Epithelial cell of proximal tubule (primary cell): Measurements from ENCODE around the gene AMER2. TPM values are rescaled to one million over a fixed set of nuclear protein-coding genes. Genes with fewer than 3 reads are reported as not detected.
A peak's percentile ranks its signal among the peaks of the same experiment; 100 is the strongest.

ENCODE experiments used
- DNase-seq: peaks from one replicate; pipeline ENCODE4 v3.0.0-alpha.2; 2011; ENCODE audit warnings: low read depth
- H3K4me3 ChIP-seq: 2 replicates; pipeline ENCODE4 v1.5.1; 2011; ENCODE audit warnings: low read depth, mild to moderate bottlenecking, low read length
- total RNA-seq: library from RNA; depleted of rRNA; stranded (reverse); fragments of >200 nt; gene quantifications from 2 replicates; pipeline ENCODE4 v1.2.3, GENCODE V29; 2015
- TF ChIP-seq, protein P1 (sequence below): conservative IDR thresholded peaks from 2 replicates; pipeline ENCODE4 v1.5.1; 2012; ENCODE audit warnings: low read depth, mild to moderate bottlenecking, low read length

Gene AMER2, protein sequence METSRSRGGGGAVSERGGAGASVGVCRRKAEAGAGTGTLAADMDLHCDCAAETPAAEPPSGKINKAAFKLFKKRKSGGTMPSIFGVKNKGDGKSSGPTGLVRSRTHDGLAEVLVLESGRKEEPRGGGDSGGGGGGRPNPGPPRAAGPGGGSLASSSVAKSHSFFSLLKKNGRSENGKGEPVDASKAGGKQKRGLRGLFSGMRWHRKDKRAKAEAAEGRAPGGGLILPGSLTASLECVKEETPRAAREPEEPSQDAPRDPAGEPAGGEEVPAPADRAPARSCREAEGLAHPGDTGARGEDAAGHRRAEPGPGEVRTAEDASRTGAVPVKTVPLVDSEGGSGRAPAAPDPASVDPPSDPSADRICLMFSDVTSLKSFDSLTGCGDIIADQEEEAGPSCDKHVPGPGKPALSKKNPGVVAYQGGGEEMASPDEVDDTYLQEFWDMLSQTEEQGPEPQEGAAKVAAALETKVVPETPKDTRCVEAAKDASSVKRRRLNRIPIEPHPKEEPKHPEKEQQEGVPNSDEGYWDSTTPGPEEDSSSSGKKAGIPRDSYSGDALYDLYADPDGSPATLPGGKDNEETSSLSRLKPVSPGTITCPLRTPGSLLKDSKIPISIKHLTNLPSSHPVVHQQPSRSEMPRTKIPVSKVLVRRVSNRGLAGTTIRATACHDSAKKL
- total RNA-seq: 0.29 TPM in 1 of 2 replicates, not detected in the other

DNA sequence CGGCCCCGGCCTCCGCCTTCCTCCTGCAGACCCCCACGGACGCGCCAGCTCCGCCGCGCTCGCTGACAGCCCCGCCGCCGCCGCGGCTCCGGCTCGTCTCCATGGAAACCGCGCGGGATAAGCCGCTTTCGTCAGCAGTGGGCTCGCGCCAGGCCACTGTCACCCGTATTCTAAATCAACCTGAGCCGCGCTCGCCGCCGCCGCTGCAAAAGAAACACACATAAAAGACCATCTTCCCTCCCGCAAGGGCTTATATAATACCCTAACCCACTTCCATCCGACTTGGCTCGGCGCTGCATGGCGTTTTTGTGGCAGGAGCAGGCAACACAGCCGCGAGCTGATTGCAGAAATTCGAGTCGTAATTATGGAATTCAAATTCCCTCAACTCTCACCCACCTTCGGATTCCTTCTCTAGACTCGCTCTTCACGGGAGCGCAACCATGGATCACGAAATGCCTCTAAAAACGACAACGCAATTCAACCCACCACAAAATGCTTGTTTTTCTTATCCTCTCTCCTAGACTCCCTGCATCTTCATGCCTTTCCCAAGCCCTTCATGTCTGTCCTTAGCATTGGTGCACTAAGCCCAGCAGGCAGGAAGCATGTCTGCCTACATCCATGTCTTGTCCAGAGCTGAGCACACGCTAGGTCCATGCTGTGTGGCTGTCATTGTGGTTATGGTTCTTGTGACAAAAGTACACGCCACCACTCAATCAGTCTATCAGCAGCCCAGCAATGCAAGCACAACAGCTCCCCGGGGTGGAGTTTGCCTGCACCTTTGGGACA lies at the start of gene AMER2:
AMER2 (minus strand) TSS at position 772 of the 786 bp plus-strand sequence; CDS start at position 103, 669 bp downstream.
- TF ChIP-seq, protein P1, sequence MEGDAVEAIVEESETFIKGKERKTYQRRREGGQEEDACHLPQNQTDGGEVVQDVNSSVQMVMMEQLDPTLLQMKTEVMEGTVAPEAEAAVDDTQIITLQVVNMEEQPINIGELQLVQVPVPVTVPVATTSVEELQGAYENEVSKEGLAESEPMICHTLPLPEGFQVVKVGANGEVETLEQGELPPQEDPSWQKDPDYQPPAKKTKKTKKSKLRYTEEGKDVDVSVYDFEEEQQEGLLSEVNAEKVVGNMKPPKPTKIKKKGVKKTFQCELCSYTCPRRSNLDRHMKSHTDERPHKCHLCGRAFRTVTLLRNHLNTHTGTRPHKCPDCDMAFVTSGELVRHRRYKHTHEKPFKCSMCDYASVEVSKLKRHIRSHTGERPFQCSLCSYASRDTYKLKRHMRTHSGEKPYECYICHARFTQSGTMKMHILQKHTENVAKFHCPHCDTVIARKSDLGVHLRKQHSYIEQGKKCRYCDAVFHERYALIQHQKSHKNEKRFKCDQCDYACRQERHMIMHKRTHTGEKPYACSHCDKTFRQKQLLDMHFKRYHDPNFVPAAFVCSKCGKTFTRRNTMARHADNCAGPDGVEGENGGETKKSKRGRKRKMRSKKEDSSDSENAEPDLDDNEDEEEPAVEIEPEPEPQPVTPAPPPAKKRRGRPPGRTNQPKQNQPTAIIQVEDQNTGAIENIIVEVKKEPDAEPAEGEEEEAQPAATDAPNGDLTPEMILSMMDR: no peak
- peak within 1 kb of the TSS; percentile 33 for H3K4me3 ChIP-seq
- DNase-seq: no peak

DNA sequence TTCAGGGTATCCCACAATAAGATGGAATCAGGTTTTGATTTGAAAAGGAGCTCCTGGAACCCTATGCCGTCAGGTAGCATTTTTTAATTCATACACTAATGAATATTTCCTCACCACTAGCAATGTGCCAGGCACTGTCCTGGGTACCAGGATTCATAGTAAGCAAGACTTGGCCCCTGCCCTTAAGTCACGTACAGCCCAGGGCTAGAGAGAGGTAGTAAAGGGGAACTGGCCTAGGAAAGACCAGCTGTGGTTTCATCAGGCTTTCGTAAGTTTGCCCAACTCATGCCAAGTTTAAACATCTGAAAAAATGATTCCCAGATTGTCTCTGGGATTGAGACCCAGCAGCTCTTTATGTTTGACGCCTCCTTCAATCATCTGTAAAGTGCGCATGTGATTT lies 45.9 kb upstream of the AMER2 start:
- TF ChIP-seq, protein P1: no peak
- no peak overlapping the region for H3K4me3 ChIP-seq
- no peak for DNase-seq

DNA sequence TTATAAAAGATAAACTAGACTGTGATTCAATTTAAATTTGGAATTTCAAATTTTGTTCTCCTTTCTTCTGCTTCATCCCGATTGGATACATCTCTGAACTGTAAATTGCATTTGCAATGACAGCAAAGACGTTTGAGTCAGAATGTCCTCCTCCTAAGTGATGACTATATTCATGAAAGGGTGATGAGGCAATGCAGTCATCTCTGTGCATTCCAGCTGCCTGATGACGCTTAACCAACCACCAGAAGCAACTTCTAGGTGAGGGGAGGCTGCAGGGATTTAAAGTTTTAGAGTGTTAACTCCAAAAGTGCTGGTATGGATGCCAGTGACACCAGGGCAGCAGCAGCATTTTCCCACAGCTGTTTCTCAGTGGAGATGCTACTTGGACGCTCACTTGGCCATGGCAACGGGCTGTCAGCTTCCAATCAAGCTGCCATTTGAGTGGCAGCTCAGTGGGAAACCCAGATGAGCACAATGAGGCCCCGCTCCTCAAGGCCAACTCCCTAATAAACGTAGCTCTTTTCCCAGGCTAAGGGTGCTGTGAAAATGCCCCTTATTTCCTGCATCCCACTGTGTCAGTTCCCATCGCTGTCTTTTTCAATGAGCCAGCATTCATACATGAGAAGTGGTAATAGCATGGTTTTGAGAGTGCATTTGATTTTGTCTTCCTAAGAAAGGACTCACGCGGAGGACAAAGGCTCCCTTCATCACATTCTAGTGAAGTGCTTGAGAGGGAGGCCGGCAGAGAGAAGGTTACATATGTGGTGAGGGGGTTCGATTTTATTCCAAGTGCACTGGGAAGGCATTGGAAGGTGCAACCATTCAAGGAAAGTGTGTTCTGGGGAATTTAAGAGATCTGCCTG lies 45.2 kb upstream of the AMER2 start:
- DNase-seq: peak; percentile 52
- TF ChIP-seq, protein P1: no peak

DNA sequence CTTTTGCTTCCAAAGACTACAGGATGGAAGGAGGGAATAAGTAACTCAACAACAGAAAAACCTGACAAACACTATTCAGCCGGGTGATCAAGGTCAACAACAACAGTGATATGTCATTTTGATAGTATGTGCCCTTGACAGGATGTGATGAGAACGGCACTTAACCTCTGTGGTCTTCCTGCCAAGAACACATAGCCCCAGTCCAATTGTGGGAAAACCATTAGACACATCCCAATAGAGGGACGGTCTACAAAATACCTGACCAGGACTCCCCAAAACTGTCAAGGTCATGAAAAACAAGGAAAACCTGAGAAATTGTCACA lies 43.1 kb upstream of the AMER2 start:
- DNase-seq: no peak
- TF ChIP-seq, protein P1: no peak
- no peak overlapping the region for H3K4me3 ChIP-seq

More for the DNA sequence above, 45.2 kb upstream of the AMER2 start:
- H3K4me3 ChIP-seq: no peak overlapping the region

DNA sequence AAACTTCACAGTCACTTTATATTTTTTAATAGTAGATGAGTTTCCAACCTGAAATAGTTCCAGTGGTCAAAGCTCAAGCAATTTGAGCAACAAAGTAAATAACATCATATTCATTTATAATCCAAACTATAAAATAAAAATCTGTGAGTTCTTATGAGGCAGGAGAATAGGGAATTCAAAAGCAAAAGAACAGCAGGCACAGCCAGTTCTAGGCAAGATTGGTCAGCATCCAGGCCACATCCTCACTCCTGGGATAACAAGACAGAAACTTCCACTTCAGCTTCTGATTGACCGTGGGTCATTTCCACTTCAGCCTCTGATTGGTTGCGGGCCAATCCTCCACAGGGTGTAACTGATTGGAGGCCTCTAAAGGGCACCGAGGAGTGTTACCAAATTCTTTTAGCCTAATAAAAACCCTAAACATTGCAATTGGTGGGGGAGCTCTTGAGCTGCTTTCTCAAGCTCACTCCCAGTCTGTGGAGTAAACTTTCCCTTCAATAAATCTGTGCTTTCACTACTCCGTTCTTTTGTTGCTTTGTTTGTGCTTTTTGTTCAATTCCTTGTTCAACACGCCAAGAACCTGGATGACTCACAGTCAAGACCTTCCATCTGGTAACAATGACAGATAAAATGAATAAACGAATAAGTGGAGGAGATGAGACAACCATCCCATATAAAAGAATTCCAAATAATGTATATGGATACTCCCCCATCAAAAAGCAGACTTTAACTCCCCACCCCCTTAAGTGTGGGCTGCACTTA lies 42.6 kb upstream of the AMER2 start:
- DNase-seq: peak; percentile 22
- TF ChIP-seq, protein P1: peak; percentile 32
- no peak overlapping the region for H3K4me3 ChIP-seq
